ENCODE results near the gene ESRP2.

ESRP2 gene

GRCh38 chr16:68273896-68274295 lies 38.0 kb upstream of the ESRP2 start:
- Histone ChIP-seq H3K9me3 (replicated peaks; ENCODE audit: low read length) (no peaks in the 10 kb centered on the region), H3K9ac (ENCODE audit: low read depth, low read length) (no peak overlapping the region), H3K36me3 (ENCODE audit: insufficient read depth, low read length) (peaks cover 26% of the 10 kb centered on the region), H3K4me2 (ENCODE audit: low read length) (no peak overlapping the region), H3K4me3 (ENCODE audit: low read length) (no peak overlapping the region), H3K27me3 (ENCODE audit: control insufficient read depth, insufficient read depth, low read length) (no peaks in the 10 kb centered on the region), H3K4me1 (ENCODE audit: control insufficient read depth, insufficient read depth, low read length) (no peaks in the 10 kb centered on the region)

- Histone ChIP-seq H3K9ac (ENCODE audit: low read depth, low read length) (no peak overlapping the region), H3K27me3 (ENCODE audit: control insufficient read depth, insufficient read depth, low read length) (no peaks in the 10 kb centered on the region), H3K4me1 (ENCODE audit: control insufficient read depth, insufficient read depth, low read length) (no peaks in the 10 kb centered on the region), H3K4me2 (ENCODE audit: low read length) (no peak overlapping the region), H3K4me3 (ENCODE audit: low read length) (no peak overlapping the region), H3K9me3 (replicated peaks; ENCODE audit: low read length) (no peaks in the 10 kb centered on the region), H3K36me3 (ENCODE audit: insufficient read depth, low read length) (peaks cover 26% of the 10 kb centered on the region)
These were observed 37.5 kb upstream of the ESRP2 start for GRCh38 chr16:68273459-68273858.

- Histone ChIP-seq H3K9ac (ENCODE audit: low read depth, low read length) (no peak overlapping the region), H3K36me3 (ENCODE audit: insufficient read depth, low read length) (peaks cover 34% of the 10 kb centered on the region), H3K4me3 (ENCODE audit: low read length) (no peak overlapping the region), H3K4me1 (ENCODE audit: control insufficient read depth, insufficient read depth, low read length) (peaks cover 6% of the 10 kb centered on the region), H3K9me3 (replicated peaks; ENCODE audit: low read length) (no peaks in the 10 kb centered on the region), H3K27me3 (ENCODE audit: control insufficient read depth, insufficient read depth, low read length) (no peaks in the 10 kb centered on the region), H3K4me2 (ENCODE audit: low read length) (no peak overlapping the region)
These were observed 36.7 kb upstream of the ESRP2 start for GRCh38 chr16:68272507-68273209.

- Histone ChIP-seq H3K36me3 (ENCODE audit: insufficient read depth, low read length) (peaks cover 36% of the 10 kb centered on the region), H3K4me1 (ENCODE audit: control insufficient read depth, insufficient read depth, low read length) (peaks cover 16% of the 10 kb centered on the region), H3K4me3 (ENCODE audit: low read length) (no peak overlapping the region), H3K9me3 (replicated peaks; ENCODE audit: low read length) (no peaks in the 10 kb centered on the region), H3K27me3 (ENCODE audit: control insufficient read depth, insufficient read depth, low read length) (no peaks in the 10 kb centered on the region), H3K4me2 (ENCODE audit: low read length) (no peak overlapping the region), H3K9ac (ENCODE audit: low read depth, low read length) (no peak overlapping the region)
These were observed 34.4 kb upstream of the ESRP2 start for GRCh38 chr16:68270353-68270752.

- Histone ChIP-seq H3K4me1 (ENCODE audit: control insufficient read depth, insufficient read depth, low read length) (peaks cover 16% of the 10 kb centered on the region), H3K27me3 (ENCODE audit: control insufficient read depth, insufficient read depth, low read length) (no peaks in the 10 kb centered on the region), H3K36me3 (ENCODE audit: insufficient read depth, low read length) (peaks cover 33% of the 10 kb centered on the region)
These were observed 33.9 kb upstream of the ESRP2 start for GRCh38 chr16:68269793-68270192.

GRCh38 chr16:68267612-68268405 lies 31.9 kb upstream of the ESRP2 start:
- Histone ChIP-seq H3K4me3 (ENCODE audit: low read length) (no peak overlapping the region), H3K4me1 (ENCODE audit: control insufficient read depth, insufficient read depth, low read length) (peaks cover 26% of the 10 kb centered on the region), H3K36me3 (ENCODE audit: insufficient read depth, low read length) (peaks cover 15% of the 10 kb centered on the region), H3K27me3 (ENCODE audit: control insufficient read depth, insufficient read depth, low read length) (no peaks in the 10 kb centered on the region), H3K4me2 (ENCODE audit: low read length) (peak overlapping the region; percentile 24), H3K9ac (ENCODE audit: low read depth, low read length) (peak overlapping the region; percentile 13), H3K9me3 (replicated peaks; ENCODE audit: low read length) (no peaks in the 10 kb centered on the region)

More at GRCh38 chr16:68269793-68270192, 33.9 kb upstream of the ESRP2 start:
- H3K4me3 ChIP-seq (ENCODE audit: low read length) = no peak overlapping the region
- H3K4me2 ChIP-seq (ENCODE audit: low read length) = no peak overlapping the region
- H3K9me3 ChIP-seq (replicated peaks; ENCODE audit: low read length) = no peaks in the 10 kb centered on the region
- no peak overlapping the region for H3K9ac ChIP-seq (ENCODE audit: low read depth, low read length)

GRCh38 chr16:68265078-68265920 lies 29.4 kb upstream of the ESRP2 start:
- peak overlapping the region; percentile 97 for H3K4me2 ChIP-seq (ENCODE audit: low read length)
- peaks cover 26% of the 10 kb centered on the region for H3K4me1 ChIP-seq (ENCODE audit: control insufficient read depth, insufficient read depth, low read length)
- peaks cover 12% of the 10 kb centered on the region for H3K36me3 ChIP-seq (ENCODE audit: insufficient read depth, low read length)
- H3K4me3 ChIP-seq (ENCODE audit: low read length) = peak overlapping the region; percentile 100
- no peaks in the 10 kb centered on the region for H3K9me3 ChIP-seq (replicated peaks; ENCODE audit: low read length)
- H3K27me3 ChIP-seq (ENCODE audit: control insufficient read depth, insufficient read depth, low read length) = no peaks in the 10 kb centered on the region
- peak overlapping the region; percentile 100 for H3K9ac ChIP-seq (ENCODE audit: low read depth, low read length)

GRCh38 chr16:68264128-68265077 lies 28.5 kb upstream of the ESRP2 start, which contains the start of gene SLC7A6:
SLC7A6 (plus strand) TSS chr16:68264526; CDS start chr16:68274727, 10,201 bp downstream.
- Histone ChIP-seq H3K27me3 (ENCODE audit: control insufficient read depth, insufficient read depth, low read length) (no peaks in the 10 kb centered on the region), H3K4me2 (ENCODE audit: low read length) (peak within 1 kb of the TSS; percentile 97), H3K9me3 (replicated peaks; ENCODE audit: low read length) (no peaks in the 10 kb centered on the region), H3K9ac (ENCODE audit: low read depth, low read length) (peak within 1 kb of the TSS; percentile 100), H3K4me3 (ENCODE audit: low read length) (peak within 1 kb of the TSS; percentile 100), H3K4me1 (ENCODE audit: control insufficient read depth, insufficient read depth, low read length) (peaks cover 26% of the 10 kb centered on the region), H3K36me3 (ENCODE audit: insufficient read depth, low read length) (peaks cover 21% of the 10 kb centered on the region)

- Histone ChIP-seq H3K4me3 (ENCODE audit: low read length) (peak overlapping the region; percentile 100), H3K9me3 (replicated peaks; ENCODE audit: low read length) (no peaks in the 10 kb centered on the region), H3K4me2 (ENCODE audit: low read length) (peak overlapping the region; percentile 97), H3K27me3 (ENCODE audit: control insufficient read depth, insufficient read depth, low read length) (no peaks in the 10 kb centered on the region), H3K9ac (ENCODE audit: low read depth, low read length) (peak overlapping the region; percentile 100), H3K4me1 (ENCODE audit: control insufficient read depth, insufficient read depth, low read length) (peaks cover 28% of the 10 kb centered on the region), H3K36me3 (ENCODE audit: insufficient read depth, low read length) (peaks cover 27% of the 10 kb centered on the region)
These were observed 27.7 kb upstream of the ESRP2 start for GRCh38 chr16:68263559-68264127.

Measured in skeletal muscle satellite cell (primary cell).